NT2/D1 (cell line): Measurements from ENCODE around the gene ATF6B.
A peak's percentile ranks its signal among the peaks of the same experiment; 100 is the strongest.

Experiments
- DNase-seq: peaks from one replicate; pipeline ENCODE4 v3.0.0-alpha.2; 2011; ENCODE audit warnings: low read depth, low spot score
- H3K27me3 ChIP-seq: 2 replicates; pipeline ENCODE4 v1.6.0; 2011; ENCODE audit warnings: mild to moderate bottlenecking; ENCODE audit not compliant: insufficient read length, insufficient read depth
- H3K36me3 ChIP-seq: 2 replicates; pipeline ENCODE4 v1.6.1; 2011; ENCODE audit warnings: mild to moderate bottlenecking, low read length, mixed read lengths; ENCODE audit not compliant: insufficient read depth, insufficient read length
- H3K4me1 ChIP-seq: 2 replicates; pipeline ENCODE4 v1.5.1; 2011; ENCODE audit not compliant: insufficient read depth, insufficient read length
- H3K4me3 ChIP-seq: 2 replicates; pipeline ENCODE4 v1.5.1; 2011; ENCODE audit warnings: low read depth; ENCODE audit not compliant: insufficient read length
- H3K9ac ChIP-seq: 2 replicates; pipeline ENCODE4 v1.6.0; 2011; ENCODE audit warnings: low read depth; ENCODE audit not compliant: insufficient read length
- H3K9me3 ChIP-seq: 2 replicates; pipeline ENCODE4 v1.5.1; 2011; ENCODE audit warnings: mild to moderate bottlenecking, low read length; ENCODE audit not compliant: insufficient read depth
- SUZ12 ChIP-seq: IDR thresholded peaks from 2 replicates; pipeline ENCODE4 v1.6.1; 2011; ENCODE audit not compliant: insufficient read length, insufficient read depth; ENCODE audit errors: extremely low read depth
- YY1 ChIP-seq: IDR thresholded peaks from 2 replicates; pipeline ENCODE4 v1.6.1; 2011; ENCODE audit not compliant: insufficient read length, insufficient read depth
- ZNF274 ChIP-seq: IDR thresholded peaks from 2 replicates; pipeline ENCODE4 v1.6.1; 2011; ENCODE audit warnings: mild to moderate bottlenecking, low read depth, low read length

Gene ATF6B

DNA sequence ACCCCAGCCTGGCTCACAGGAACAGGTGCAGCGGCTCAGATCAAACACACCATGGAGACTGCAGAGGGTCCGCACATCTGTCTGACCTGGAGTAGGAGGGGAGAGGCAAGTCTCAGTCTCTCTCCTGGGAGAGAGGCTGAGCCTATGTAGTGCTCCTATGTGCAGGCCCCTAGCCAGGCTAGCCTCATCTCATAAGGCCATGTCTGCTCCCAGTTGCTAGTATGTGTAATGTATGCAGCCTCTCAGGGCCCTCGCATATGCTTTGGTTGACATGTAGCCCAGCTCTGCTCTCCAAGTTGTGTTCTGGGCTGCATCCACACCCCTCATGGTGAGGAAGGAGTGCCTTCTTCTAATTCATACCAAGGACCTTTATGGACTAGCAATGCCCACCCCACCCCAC, 30.7 kb downstream of the ATF6B start:
- TF ChIP-seq SUZ12 (no peak), YY1 (no peak)
- Histone ChIP-seq H3K9me3 (no peaks in the 10 kb centered on the region), H3K4me1 (peaks cover 3% of the 10 kb centered on the region), H3K27me3 (peaks cover 44% of the 10 kb centered on the region), H3K9ac (no peak overlapping the region), H3K4me3 (no peak overlapping the region), H3K36me3 (no peaks in the 10 kb centered on the region)
- no peak for DNase-seq

DNA sequence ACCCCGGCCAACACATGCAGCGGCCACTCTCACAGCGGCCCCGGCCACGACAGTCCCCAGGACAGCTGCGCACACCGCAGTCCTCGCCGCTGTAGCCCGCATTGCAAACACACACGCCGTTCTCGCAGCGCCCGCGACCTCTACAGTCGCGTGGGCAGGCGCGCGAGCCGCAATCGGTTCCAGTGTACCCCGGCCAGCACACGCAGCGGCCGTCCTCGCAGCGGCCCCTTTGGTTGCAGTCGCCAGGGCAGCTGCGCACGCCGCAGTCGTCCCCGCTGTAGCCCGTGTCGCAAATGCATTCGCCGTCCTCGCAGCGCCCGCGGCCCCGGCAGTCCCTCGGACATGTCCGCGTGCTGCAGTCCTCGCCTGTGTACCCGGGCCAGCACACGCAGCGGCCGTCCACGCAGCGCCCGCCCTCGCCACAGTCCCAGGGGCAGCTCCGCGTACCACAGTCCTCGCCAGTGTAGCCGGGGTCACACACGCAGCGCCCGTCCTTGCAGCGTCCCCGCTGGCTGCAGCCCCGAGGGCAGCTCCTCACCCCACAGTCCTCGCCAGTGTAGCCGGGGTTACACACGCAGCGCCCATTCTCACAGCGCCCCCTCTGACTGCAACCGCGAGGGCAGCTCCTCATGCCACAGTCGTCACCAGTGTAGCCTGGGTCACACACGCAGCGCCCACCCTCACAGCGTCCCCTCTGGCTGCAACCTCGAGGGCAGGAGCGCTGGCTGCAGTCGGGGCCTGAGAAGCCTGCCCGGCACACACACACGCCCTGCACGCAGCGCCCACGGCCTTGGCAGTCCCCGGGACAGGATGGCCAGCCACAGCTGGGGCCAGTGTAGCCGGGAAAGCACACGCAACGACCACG, 31.4 kb downstream of the ATF6B start:
- Histone ChIP-seq H3K9ac (peak overlapping the region; percentile 50), H3K9me3 (no peaks in the 10 kb centered on the region), H3K4me1 (peaks cover 3% of the 10 kb centered on the region), H3K4me3 (peak overlapping the region; percentile 30), H3K36me3 (no peaks in the 10 kb centered on the region), H3K27me3 (peaks cover 44% of the 10 kb centered on the region)
- TF ChIP-seq SUZ12 = no peak
- TF ChIP-seq YY1 = no peak
- TF ChIP-seq ZNF274 = no peak
- no peak for DNase-seq

DNA sequence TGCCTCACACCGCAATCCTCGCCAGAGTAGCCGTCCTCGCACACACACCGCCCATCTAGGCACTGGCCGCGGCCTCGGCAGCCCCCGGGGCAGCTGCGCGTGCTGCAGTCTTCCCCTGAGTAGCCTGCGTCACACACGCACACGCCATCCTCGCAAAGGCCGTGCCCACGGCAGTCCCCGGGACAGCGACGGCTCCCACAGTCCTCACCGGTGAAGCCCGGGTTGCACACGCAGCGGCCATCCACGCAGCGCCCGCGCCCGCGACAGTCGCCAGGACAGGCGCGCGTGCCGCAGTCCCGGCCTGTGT, 32.0 kb downstream of the ATF6B start:
- no peaks in the 10 kb centered on the region for H3K9me3 ChIP-seq
- H3K36me3 ChIP-seq = no peaks in the 10 kb centered on the region
- no peak for TF ChIP-seq SUZ12
- no peak for TF ChIP-seq YY1
- TF ChIP-seq ZNF274 = no peak
- peaks cover 3% of the 10 kb centered on the region for H3K4me1 ChIP-seq
- peaks cover 44% of the 10 kb centered on the region for H3K27me3 ChIP-seq
- H3K9ac ChIP-seq = no peak overlapping the region
- H3K4me3 ChIP-seq = no peak overlapping the region
- no peak for DNase-seq

DNA sequence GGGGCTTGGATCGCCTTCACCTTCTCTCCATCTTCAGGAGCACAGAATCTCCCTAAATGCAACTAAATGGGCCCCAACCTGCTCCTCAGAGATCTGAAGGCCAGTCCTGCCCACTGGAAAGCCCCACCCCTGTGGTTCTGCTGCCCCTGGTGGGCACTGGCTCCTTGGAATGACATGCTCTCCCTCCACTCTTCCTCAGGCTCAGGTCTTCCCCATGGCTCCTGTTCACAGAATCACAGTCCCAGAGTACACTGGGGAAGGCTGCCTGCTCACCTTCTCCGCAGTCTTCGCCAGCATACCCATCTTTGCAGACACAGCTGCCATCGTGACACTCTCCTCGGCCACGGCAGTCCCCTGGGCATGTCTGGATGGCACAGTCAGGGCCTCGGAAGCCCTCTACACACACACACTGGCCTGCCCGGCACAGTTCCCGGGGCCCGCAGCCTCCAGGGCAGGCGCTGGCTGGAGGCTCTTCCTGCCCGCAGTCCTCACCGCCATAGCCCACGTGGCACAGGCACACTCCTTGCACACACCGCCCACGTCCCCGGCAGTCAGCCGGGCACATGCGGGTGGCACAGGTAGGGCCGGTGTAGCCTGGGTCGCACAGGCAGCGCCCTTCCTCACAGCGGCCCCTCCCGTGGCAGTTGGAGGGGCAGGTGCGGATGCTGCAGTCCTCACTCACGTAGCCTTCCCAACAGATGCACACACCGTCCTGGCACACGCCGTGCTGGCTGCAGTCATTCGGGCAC, 32.5 kb downstream of the ATF6B start:
- Histone ChIP-seq H3K4me1 (peaks cover 3% of the 10 kb centered on the region), H3K9me3 (no peaks in the 10 kb centered on the region), H3K27me3 (peaks cover 44% of the 10 kb centered on the region), H3K9ac (no peak overlapping the region), H3K4me3 (no peak overlapping the region), H3K36me3 (no peaks in the 10 kb centered on the region)
- DNase-seq = no peak
- no peak for TF ChIP-seq YY1
- no peak for TF ChIP-seq SUZ12
- TF ChIP-seq ZNF274 = no peak

DNA sequence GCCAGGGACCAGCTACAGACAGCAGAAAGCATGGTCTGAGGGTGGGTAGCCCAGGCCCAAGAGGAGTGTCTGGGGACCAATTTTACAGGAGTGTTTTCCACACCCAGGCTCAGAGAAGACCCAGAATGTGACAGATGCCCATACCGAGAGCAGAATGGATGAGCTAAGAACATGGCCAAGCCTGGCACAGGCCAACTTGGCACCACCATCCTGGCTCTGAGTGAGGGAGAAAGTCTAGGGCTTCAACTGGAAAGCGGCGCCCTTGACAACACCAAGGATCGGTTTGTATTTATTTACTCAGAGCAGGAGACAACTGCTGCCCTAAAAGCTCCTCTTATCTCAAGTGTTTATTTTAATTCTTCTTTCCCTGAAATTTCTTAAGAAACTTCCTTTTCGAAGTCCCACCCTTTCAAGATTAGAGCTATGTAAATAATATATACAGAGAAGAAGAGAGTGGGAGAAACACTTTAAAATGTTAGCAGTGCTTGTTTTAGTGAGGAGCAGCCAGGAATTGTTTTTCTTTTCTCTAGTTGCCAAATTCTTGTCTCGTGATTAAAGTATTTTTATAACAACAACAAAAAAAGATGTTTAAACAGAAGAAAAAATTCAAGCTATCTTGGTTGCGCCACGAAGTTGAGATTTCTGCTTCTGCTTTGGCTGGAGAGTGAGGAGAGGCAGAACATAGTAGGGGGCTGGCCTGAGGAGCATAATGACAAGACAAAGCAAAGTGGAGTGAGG, 35.1 kb downstream of the ATF6B start:
- peaks cover 7% of the 10 kb centered on the region for H3K4me1 ChIP-seq
- no peak overlapping the region for H3K9ac ChIP-seq
- no peaks in the 10 kb centered on the region for H3K36me3 ChIP-seq
- TF ChIP-seq YY1 (no peak), ZNF274 (no peak), SUZ12 (no peak)
- DNase-seq = no peak
- H3K9me3 ChIP-seq = no peaks in the 10 kb centered on the region
- H3K27me3 ChIP-seq = peaks cover 36% of the 10 kb centered on the region
- H3K4me3 ChIP-seq = no peak overlapping the region

DNA sequence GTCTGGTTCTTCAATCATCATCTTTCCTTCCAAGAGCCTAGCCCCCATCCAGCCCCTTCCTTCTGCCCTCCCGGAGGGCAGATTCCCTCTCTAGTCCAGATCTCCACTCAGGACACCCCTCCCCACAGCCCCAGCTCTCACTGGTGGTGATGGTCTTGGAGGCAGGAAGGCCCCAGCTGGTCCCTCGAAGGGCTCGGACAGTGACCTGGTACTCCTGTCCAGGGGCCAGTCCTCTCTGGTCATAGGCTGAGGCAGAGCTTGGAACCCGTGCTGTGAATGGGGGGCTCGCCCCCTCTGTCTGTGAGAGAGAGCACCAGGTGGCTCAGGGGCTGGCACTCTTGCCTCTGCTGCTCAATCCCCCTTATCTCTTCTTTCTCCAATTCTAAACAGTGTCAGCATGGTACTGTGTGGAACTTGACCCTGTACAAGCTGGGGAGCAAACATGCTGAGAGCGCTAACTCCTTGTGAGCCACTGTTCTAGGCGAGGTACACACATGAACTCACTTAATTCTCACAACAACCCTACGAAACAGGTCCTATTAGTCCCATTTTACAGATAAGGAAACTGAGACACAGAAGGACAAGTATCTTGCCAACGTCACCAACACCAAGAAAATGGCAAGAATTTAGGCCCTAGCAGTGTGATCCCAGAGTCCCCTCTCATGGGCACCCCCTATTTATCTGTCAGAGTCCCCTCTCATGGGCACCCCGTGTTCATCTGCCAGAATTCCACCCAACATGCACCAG, 38.8 kb downstream of the ATF6B start:
- no peak overlapping the region for H3K4me3 ChIP-seq
- peaks cover 7% of the 10 kb centered on the region for H3K4me1 ChIP-seq
- no peak for TF ChIP-seq SUZ12
- no peak for TF ChIP-seq ZNF274
- TF ChIP-seq YY1 = no peak
- DNase-seq = no peak
- H3K9me3 ChIP-seq = no peaks in the 10 kb centered on the region
- peaks cover 7% of the 10 kb centered on the region for H3K27me3 ChIP-seq
- H3K9ac ChIP-seq = no peak overlapping the region
- H3K36me3 ChIP-seq = no peaks in the 10 kb centered on the region
